ENCODE measurements around the gene PIK3C2B.
"Not testable (repeated sequence)": the region's sequence is repeated elsewhere in the genome, so short reads cannot be mapped to it uniquely, and the experiment has no call there.

PIK3C2B gene, protein sequence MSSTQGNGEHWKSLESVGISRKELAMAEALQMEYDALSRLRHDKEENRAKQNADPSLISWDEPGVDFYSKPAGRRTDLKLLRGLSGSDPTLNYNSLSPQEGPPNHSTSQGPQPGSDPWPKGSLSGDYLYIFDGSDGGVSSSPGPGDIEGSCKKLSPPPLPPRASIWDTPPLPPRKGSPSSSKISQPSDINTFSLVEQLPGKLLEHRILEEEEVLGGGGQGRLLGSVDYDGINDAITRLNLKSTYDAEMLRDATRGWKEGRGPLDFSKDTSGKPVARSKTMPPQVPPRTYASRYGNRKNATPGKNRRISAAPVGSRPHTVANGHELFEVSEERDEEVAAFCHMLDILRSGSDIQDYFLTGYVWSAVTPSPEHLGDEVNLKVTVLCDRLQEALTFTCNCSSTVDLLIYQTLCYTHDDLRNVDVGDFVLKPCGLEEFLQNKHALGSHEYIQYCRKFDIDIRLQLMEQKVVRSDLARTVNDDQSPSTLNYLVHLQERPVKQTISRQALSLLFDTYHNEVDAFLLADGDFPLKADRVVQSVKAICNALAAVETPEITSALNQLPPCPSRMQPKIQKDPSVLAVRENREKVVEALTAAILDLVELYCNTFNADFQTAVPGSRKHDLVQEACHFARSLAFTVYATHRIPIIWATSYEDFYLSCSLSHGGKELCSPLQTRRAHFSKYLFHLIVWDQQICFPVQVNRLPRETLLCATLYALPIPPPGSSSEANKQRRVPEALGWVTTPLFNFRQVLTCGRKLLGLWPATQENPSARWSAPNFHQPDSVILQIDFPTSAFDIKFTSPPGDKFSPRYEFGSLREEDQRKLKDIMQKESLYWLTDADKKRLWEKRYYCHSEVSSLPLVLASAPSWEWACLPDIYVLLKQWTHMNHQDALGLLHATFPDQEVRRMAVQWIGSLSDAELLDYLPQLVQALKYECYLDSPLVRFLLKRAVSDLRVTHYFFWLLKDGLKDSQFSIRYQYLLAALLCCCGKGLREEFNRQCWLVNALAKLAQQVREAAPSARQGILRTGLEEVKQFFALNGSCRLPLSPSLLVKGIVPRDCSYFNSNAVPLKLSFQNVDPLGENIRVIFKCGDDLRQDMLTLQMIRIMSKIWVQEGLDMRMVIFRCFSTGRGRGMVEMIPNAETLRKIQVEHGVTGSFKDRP (N-terminal part only)

DNA sequence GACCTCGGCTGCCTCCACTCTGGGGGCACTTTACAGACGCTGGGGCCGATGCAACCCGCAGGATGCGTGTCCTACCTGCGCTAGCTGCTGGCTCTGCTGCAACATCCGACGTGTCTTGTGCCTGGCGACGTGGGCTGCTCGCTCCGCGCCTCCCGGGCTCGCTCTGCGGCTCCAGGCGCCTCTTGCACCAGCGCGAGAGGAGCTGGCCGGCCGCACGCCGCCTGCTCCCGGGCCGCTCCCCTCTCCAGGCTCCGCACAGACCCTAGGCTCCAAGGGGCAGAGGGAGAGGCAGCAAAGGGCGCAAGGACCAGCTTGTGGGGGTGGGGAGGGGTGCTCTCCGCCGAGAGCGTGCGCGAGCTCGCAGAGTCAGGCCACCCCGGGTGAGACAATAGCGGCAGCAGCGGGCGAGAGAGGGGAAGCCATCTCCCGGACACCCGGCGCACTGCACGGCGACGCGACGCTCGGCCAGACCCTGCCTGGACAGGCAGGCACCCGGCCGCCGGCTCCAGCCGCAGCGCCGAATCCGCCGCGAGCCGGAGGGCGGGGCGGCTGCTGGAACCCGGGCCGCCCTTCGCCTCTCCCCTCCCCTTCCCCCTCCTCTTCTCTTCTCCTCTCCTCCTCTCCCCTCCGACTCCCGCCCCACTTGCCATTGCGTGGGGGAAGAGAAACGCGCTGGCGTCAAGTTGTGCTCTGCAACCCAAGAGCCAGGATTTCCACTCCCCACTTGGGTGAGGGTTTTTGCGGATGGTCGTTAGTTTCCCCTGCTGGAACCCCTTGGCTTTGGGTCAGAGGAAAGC lies at the start of gene PIK3C2B:
PIK3C2B (minus strand) TSS at position 525 of the 797 bp plus-strand sequence. CDS start 25,003 bp downstream, outside the sequence.
- peak; percentile 80 for DNase-seq

DNA sequence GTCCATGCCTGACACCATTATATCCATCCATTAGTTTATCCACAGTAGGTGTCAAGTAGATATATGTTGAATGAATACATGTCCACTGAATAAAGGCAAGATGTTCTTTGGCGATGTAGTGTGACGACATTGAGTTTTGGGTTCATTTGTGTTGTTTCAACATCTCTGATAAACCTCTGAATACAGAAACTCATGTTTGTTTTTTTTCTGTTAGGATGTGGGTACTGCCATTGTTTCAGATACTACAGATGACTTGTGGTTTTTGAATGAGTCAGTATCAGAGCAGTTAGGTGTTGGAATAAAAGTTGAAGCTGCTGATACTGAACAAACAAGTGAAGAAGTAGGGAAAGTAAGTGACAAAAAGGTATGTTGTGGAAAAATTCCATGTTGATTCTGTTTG lies 49.7 kb upstream of the PIK3C2B start:
- peak; percentile 64 for DNase-seq

DNA sequence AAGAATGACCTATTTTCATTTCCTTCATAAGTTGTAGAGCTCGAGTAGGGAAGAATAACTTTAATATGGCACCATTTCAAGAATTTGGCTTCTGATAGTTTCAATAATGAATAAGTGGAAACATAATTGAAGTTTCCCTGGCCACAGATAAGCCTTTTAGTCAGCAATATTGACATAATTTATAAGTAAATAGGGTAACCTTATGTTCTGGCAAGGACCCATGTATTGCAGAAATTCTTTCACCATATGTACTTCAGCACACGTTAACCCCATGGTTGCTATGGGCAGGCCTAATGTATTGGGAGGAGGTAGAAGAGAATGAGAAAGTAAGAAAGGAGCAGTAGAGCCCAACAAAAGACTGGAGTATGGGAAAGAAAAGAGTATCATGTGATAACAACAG lies 47.0 kb upstream of the PIK3C2B start:
- DNase-seq: no peak

DNA sequence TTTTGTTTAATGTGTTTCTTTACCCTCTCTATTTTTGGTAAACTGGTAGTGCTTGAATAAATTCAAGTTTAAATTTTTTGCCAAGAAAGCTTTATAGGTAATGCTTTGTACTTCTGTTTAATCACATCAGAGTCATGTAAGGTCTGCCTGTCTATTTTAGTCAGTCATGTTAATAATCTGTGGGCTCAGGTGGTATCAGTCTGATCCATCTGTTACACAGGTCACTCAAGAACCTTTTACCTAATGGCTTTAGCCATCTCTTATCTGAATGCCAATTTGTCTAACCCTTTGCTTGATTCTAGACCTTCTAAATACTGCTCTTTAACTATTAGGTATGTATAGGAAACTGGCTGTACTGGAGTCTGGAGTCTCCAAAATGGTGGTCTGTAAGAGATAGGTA lies 38.2 kb upstream of the PIK3C2B start:
- no peak for DNase-seq

DNA sequence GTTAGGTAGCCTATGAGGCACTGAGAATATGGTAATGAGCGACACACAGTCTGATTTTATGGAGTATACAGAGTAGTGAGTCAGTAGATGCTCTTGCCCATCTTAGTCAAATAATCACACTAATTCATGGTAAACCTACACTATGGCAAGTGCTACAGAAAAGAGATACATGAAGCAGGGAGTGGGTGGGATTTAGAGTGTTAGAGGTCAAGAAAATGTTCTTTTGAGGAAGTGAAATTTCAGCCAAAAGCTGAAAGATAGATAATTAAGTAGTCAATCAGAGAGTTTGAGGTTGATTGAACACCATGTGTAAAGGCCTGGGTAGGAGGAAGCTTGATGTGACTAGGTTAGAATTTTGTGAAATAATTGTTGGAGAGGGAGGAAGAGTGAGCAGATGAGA lies 36.3 kb upstream of the PIK3C2B start:
- no peak for DNase-seq

- no peak for DNase-seq
Observed at GRCh38 chr1:204529371-204529895, 34.8 kb upstream of the PIK3C2B start.

DNA sequence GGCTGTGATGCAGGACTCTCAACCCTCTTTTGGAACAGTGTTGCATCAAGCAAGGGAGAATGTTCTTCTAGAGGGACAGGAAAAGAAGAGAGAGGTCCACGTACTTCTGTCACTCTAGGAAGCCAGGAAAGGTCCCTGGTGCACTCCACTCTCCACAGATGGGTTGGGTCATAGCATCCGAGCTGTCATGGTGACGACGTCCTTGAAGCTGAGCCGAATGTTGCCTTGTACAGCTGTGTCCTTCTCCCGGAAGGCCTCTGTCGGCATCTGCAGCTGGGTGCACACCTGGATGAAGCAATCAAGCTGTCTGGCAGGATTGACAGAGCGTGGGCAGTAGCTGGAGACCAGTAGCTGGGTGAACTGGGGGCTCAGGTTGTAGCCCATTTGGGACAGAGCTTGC lies 34.1 kb upstream of the PIK3C2B start:
- DNase-seq: no peak

- DNase-seq: no peak
Observed at GRCh38 chr1:204528241-204528640, 33.6 kb upstream of the PIK3C2B start.

- DNase-seq: no peak
Observed at GRCh38 chr1:204524986-204525385, 30.4 kb upstream of the PIK3C2B start.

DNA sequence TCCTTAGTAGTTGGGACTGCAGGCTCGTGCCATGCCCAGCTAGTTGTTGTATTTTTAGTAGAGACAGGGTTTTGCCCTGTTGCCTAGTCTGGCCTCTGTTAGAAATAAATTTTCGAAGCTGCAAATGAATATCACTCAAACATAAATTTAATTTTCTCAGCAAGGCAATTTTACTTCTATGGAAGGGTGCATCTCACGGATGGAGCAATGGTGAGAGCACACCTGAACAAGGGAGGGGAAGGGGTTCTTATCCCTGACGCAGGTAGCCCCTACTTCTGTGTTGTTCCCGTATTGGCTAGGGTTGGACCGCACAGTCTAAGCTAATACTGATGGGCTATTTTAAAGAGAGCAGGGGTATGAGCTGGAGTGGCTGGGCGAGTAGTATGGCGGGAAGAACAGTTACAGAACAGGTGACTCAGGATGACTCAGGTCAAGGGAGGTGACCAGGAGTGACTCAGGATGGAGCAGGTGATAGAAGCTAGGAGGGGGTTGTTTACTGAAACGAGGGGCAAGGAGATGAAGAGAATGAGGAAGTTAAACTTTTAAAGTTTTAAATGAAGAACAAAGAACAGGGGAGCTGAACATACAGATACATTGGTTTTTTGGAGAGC lies 29.1 kb upstream of the PIK3C2B start:
- DNase-seq: no peak

GRCh38 chr1:204521941-204522521 lies 27.4 kb upstream of the PIK3C2B start:
- DNase-seq: not testable (repeated sequence)

DNA sequence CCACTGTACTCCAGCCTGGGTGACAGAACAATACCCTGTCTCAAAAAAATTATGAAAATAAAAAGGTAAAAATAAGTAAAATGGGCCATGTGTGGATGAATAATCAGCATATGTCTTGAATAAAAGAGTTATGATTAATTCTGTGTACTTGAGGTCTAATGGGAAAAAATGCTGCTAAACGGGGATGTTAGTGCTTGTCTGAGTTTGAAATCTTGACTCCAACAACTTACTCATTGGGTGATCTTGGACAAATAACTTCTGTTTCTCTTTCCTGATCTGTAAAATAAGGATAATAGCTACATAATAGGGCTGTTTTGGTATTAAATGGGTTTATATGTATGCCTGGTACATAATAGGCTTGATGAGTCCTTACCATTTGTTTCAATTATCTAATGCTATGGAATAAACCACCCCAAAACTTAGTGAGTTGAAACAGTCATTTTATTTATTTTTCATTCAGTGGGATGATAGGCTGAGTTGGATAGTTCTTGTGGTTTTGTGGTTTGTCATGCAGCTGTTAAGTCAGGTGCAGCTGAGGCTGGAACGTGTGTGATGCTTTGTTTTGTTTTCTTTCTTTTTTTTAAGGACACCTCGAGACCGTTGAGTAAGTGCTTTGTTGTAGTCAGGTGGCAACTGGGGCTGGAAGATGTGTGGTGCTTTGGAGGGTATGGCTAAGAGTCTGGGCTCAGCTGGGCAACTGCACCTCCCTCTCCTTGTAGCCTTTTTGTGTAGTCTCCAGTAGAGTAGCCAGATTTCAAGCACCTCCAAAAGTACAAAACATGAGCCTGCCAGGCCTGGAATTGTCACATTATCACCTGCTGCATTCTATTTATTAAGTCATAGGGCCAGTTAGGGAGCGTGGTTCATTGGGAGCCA lies 26.5 kb upstream of the PIK3C2B start:
- peak; percentile 77 for DNase-seq

GRCh38 chr1:204517382-204517781 lies 22.8 kb upstream of the PIK3C2B start:
- DNase-seq: peak; percentile 41

- DNase-seq: peak; percentile 97
Observed at GRCh38 chr1:204516180-204516879, 21.7 kb upstream of the PIK3C2B start, which contains the start of gene MDM4. TSS of gene MDM4 (plus strand) at chr1:204516406. CDS start at chr1:204525519, 9,113 bp downstream.

DNA sequence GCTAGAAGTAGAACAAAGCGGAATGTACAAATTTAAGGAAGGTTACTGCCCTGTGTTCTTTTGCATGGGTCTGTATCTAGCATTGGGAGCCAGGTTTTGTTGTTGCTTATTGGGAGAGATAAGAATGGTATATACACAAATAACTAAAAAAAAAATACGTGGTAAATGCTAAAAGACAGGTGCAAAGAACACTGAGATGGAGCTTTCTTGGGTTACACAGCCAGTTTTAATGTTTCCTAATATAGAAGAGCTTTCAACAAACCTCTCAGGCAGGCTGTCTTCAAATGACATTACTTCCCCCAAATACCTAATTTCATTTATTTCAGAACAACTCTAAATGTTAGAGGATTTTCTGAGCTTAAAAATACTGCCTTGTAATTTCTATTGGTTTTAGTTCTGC lies 20.2 kb upstream of the PIK3C2B start:
- no peak for DNase-seq

DNA sequence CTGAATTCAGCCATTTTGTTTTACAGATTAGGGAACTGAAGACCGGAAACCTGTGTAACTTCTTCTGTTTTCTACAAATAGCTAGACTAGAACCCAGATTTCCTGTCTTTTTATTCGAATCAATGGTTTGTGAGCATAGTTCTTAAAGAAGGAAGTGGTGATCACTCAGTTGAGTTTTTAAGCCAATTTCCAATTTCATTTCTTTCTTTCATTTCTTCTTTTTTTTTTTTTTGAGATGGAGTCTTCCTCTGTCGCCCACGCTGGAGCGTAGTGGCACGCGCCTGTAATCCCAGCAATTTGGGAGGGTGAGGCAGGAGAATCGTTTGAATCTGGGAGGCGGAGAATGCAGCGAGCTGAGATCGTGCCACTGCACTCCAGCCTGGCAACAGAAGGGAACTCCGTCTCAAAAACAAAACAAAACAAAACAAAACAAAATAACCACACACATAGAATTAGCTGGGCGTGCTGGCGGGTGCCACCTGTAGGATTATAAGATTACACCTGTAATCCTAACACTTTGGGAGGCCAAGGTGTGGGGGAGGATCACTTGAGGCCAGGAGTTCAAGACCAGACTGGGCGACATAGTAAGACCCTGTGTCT lies 18.6 kb upstream of the PIK3C2B start:
- peak; percentile 51 for DNase-seq

- no peak for DNase-seq
Observed at GRCh38 chr1:204511366-204511765, 16.8 kb upstream of the PIK3C2B start.

DNA sequence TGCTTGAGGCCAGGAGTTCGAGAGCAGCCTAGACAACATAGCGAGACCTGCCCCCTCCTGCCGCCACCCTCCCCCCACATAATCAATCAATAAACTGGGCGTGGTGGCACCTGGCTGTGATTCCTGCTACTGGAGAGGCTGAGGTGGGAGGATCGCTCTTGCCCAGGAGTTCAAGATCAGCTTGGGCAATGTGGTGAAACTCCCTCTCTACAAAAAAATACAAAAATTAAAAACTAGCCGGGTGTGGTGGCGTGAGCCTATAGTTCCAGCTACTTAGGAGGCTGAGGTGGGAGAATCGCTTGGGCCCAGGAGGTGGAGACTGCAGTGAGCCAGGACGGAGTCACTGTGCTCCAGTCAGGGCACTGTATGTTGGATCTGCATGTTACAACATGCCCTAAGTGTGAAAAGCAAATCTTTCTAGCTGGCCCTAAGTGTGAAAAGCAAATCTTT lies 14.6 kb upstream of the PIK3C2B start:
- DNase-seq: no peak

All from activated CD4-positive, alpha-beta T cell treated with anti-CD3 and anti-CD28 coated beads, Interleukin-2, Interleukin-6, amounts not matched to agents 100 ng/mL and 50 ng/mL, durations not matched to agents 16 hours and 8 hours (primary cell).